ENCODE results near the gene ERMAP.
A peak's percentile ranks its signal among the peaks of the same experiment; 100 is the strongest.

The ERMAP gene

DNA sequence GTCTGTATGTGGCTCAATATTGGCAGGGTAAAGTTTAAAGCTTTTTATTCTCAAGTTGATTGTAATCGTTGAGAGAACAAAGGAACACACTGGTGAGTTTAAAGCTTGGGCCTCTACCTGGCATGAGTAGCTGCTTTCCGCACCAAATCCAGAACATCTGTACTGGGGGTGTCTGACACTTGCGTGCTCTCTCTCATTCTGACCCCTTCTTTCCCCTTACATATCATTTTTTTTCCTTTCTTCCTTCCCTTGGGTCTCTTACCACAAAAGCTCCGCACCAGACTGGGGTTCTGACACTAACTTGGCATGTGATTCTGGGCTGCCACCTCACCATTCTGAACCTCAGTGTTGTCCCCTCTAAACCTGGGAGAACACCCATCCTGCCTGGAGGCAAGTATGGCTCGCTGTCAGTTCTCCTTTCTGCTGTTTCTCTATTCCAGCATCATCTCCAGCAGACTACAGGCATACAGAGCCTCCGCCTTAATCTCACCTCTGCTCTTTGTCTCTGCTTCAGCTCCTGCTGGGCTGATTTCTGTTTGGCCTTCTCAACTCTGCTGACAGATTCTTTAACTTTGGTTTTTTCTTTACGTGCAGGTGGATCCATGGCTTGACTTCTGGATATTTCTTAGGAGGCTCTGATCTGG, 859 bp upstream of the ERMAP start:
- TF ChIP-seq, protein P1, sequence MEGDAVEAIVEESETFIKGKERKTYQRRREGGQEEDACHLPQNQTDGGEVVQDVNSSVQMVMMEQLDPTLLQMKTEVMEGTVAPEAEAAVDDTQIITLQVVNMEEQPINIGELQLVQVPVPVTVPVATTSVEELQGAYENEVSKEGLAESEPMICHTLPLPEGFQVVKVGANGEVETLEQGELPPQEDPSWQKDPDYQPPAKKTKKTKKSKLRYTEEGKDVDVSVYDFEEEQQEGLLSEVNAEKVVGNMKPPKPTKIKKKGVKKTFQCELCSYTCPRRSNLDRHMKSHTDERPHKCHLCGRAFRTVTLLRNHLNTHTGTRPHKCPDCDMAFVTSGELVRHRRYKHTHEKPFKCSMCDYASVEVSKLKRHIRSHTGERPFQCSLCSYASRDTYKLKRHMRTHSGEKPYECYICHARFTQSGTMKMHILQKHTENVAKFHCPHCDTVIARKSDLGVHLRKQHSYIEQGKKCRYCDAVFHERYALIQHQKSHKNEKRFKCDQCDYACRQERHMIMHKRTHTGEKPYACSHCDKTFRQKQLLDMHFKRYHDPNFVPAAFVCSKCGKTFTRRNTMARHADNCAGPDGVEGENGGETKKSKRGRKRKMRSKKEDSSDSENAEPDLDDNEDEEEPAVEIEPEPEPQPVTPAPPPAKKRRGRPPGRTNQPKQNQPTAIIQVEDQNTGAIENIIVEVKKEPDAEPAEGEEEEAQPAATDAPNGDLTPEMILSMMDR (IDR thresholded peaks at IDR 0.05; ENCODE audit: insufficient read depth, low read length) = no peak
- peak; percentile 33; the same call in 1 of the 2 replicates for TF ChIP-seq SPI1 (IDR thresholded peaks at IDR 0.05; ENCODE audit: borderline replicate concordance, low read depth)
- Histone ChIP-seq H3K4me3 (replicated peaks; ENCODE audit: insufficient read depth, low read length) (peak overlapping the region; percentile 59), H3K27me3 (ENCODE audit: insufficient read depth, poor library complexity, severe bottlenecking) (no peaks in the 10 kb centered on the region), H3K27ac (replicated peaks) (peak overlapping the region; percentile 98)
- DNase-seq (ENCODE audit: low read depth in 1 of 2, low spot score in 1 of 2) = peak in 1 of 2 experiments; percentile 15

DNA sequence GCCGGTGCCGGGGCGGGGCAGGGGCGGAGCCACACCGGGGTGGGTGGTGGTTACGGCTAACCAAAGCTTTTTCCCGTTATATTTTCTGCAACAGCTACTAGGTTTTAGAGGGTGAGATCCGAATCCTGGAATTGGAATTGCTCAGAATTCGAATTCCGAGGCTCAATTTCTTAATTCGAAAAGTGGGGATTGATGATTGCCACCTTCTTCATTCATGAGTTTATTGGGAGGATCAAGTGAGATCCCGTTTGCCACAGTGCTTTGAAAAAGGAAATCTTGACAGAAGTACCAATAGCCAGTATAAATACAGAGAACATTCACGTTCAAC, 482 bp downstream of the ERMAP start:
- no peak for DNase-seq (ENCODE audit: low read depth in 1 of 2, low spot score in 1 of 2)
- H3K27me3 ChIP-seq (ENCODE audit: insufficient read depth, poor library complexity, severe bottlenecking) = no peaks in the 10 kb centered on the region
- H3K27ac ChIP-seq (replicated peaks) = peak overlapping the region; percentile 38
- peak overlapping the region; percentile 59 for H3K4me3 ChIP-seq (replicated peaks; ENCODE audit: insufficient read depth, low read length)
- TF ChIP-seq SPI1 (IDR thresholded peaks at IDR 0.05; ENCODE audit: borderline replicate concordance, low read depth) (no peak), GABPA (IDR thresholded peaks at IDR 0.05; ENCODE audit: low read depth) (no peak), POLR2AphosphoS5 (IDR thresholded peaks at IDR 0.05; ENCODE audit: low read depth) (no peak)
- TF ChIP-seq, protein P1 (IDR thresholded peaks at IDR 0.05; ENCODE audit: insufficient read depth, low read length) = no peak
- TF ChIP-seq, protein P2, sequence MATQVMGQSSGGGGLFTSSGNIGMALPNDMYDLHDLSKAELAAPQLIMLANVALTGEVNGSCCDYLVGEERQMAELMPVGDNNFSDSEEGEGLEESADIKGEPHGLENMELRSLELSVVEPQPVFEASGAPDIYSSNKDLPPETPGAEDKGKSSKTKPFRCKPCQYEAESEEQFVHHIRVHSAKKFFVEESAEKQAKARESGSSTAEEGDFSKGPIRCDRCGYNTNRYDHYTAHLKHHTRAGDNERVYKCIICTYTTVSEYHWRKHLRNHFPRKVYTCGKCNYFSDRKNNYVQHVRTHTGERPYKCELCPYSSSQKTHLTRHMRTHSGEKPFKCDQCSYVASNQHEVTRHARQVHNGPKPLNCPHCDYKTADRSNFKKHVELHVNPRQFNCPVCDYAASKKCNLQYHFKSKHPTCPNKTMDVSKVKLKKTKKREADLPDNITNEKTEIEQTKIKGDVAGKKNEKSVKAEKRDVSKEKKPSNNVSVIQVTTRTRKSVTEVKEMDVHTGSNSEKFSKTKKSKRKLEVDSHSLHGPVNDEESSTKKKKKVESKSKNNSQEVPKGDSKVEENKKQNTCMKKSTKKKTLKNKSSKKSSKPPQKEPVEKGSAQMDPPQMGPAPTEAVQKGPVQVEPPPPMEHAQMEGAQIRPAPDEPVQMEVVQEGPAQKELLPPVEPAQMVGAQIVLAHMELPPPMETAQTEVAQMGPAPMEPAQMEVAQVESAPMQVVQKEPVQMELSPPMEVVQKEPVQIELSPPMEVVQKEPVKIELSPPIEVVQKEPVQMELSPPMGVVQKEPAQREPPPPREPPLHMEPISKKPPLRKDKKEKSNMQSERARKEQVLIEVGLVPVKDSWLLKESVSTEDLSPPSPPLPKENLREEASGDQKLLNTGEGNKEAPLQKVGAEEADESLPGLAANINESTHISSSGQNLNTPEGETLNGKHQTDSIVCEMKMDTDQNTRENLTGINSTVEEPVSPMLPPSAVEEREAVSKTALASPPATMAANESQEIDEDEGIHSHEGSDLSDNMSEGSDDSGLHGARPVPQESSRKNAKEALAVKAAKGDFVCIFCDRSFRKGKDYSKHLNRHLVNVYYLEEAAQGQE (IDR thresholded peaks at IDR 0.05; ENCODE audit: insufficient replicate concordance, low read depth) = no peak

DNA sequence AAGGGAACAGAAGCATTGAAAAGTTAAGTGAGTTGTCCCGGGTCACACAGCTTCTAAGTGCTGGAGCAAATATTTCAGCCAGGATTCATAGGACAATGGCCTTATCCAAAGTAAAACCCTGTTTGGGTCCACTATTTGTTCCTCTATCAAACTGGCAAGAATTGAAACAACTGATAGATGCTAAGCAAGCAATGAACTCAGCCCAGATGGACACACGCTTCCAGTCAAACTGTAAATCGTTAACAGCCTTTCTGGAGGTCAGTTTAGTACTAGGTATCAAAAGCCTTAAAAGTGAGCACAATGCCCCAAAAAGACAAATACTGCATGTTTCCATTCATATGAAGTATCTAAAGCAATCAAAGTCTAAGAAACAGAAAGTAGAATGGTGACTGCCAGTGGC, 1.1 kb downstream of the ERMAP start:
- DNase-seq (ENCODE audit: low read depth in 1 of 2, low spot score in 1 of 2) = no peak
- TF ChIP-seq, protein P2 (IDR thresholded peaks at IDR 0.05; ENCODE audit: insufficient replicate concordance, low read depth) = no peak
- TF ChIP-seq, protein P1 (IDR thresholded peaks at IDR 0.05; ENCODE audit: insufficient read depth, low read length) = no peak
- no peak for TF ChIP-seq POLR2AphosphoS5 (IDR thresholded peaks at IDR 0.05; ENCODE audit: low read depth)
- no peak for TF ChIP-seq GABPA (IDR thresholded peaks at IDR 0.05; ENCODE audit: low read depth)
- TF ChIP-seq SPI1 (IDR thresholded peaks at IDR 0.05; ENCODE audit: borderline replicate concordance, low read depth) = no peak
- H3K4me3 ChIP-seq (replicated peaks; ENCODE audit: insufficient read depth, low read length) = no peak overlapping the region
- H3K27ac ChIP-seq (replicated peaks) = peak overlapping the region; percentile 38; the same call in 1 of the 2 replicates
- no peaks in the 10 kb centered on the region for H3K27me3 ChIP-seq (ENCODE audit: insufficient read depth, poor library complexity, severe bottlenecking)

DNA sequence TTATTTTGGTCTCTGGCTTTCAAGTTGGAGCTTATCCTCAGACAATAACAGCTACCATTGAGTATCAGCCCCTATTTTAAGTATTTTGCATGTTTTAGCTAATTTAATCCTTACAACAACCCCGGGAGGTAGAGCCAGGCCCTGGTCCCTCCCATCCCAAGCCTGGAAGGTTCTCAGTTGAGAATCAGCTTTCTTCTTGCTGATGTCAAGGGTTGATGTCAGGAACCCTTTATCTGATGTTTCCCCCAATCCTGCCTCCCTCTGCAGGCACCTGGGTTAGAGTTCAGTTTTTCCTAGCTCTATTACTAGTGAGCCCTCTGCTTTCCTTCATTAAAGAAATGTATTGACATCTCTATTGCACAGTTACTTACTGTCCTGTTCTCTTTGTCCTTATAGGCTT, 3.9 kb downstream of the ERMAP start:
- Histone ChIP-seq H3K27me3 (ENCODE audit: insufficient read depth, poor library complexity, severe bottlenecking) (no peaks in the 10 kb centered on the region), H3K4me3 (replicated peaks; ENCODE audit: insufficient read depth, low read length) (no peak overlapping the region), H3K27ac (replicated peaks) (no peak overlapping the region)
- TF ChIP-seq, protein P1 (IDR thresholded peaks at IDR 0.05; ENCODE audit: insufficient read depth, low read length) = no peak
- TF ChIP-seq, protein P2 (IDR thresholded peaks at IDR 0.05; ENCODE audit: insufficient replicate concordance, low read depth) = no peak
- TF ChIP-seq GABPA (IDR thresholded peaks at IDR 0.05; ENCODE audit: low read depth) (no peak), POLR2AphosphoS5 (IDR thresholded peaks at IDR 0.05; ENCODE audit: low read depth) (no peak), SPI1 (IDR thresholded peaks at IDR 0.05; ENCODE audit: borderline replicate concordance, low read depth) (no peak)
- DNase-seq (ENCODE audit: low read depth in 1 of 2, low spot score in 1 of 2) = no peak

Measured in HL-60 (cell line).